Osteoblast (primary cell): ENCODE results near the gene RECQL5. TPM values are rescaled to one million over a fixed set of nuclear protein-coding genes. Genes with fewer than 3 reads are reported as not detected.

Experiments used
- DNase-seq: peaks from one replicate; pipeline ENCODE4 v3.0.0; 2011; ENCODE audit warnings: low spot score, mixed read lengths; ENCODE audit not compliant: insufficient read length; ENCODE audit errors: missing footprints
- H2AFZ ChIP-seq: 2 replicates; pipeline ENCODE4 v1.6.0; 2011; ENCODE audit warnings: mild to moderate bottlenecking, low read length
- H3K27ac ChIP-seq: 2 replicates; pipeline ENCODE4 v1.5.1; 2011; ENCODE audit warnings: mild to moderate bottlenecking, low read depth, low read length, moderate library complexity
- H3K27me3 ChIP-seq: 2 replicates; pipeline ENCODE4 v1.6.0; 2012; ENCODE audit warnings: mild to moderate bottlenecking, control low read depth, inconsistent platforms, low read length, moderate library complexity; ENCODE audit not compliant: insufficient read depth
- H3K36me3 ChIP-seq: 2 replicates; pipeline ENCODE4 v1.5.1; 2011; ENCODE audit warnings: mild to moderate bottlenecking, low read length, control low read depth, moderate library complexity; ENCODE audit not compliant: insufficient read depth
- H3K4me1 ChIP-seq: 2 replicates; pipeline ENCODE4 v1.5.1; 2011; ENCODE audit warnings: mild to moderate bottlenecking, low read length, control low read depth, moderate library complexity; ENCODE audit not compliant: insufficient read depth
- H3K4me2 ChIP-seq: 2 replicates; pipeline ENCODE4 v1.6.0; 2011; ENCODE audit warnings: mild to moderate bottlenecking, low read length; ENCODE audit not compliant: insufficient read depth
- H3K4me3 ChIP-seq: fragments of 200-600 bp; sonication (generic); 3 replicates; pipeline ENCODE4 v1.5.1; 2012; ENCODE audit warnings: mild to moderate bottlenecking, low read length, inconsistent platforms; ENCODE audit not compliant: insufficient read depth
- H3K79me2 ChIP-seq: 2 replicates; pipeline ENCODE4 v1.6.0; 2012; ENCODE audit warnings: mild to moderate bottlenecking, low read length, control low read depth, inconsistent platforms; ENCODE audit not compliant: insufficient read depth
- H3K9me3 ChIP-seq: 2 replicates; pipeline ENCODE4 v1.5.1; 2011; ENCODE audit warnings: low read depth, low read length, control low read depth
- H4K20me1 ChIP-seq: 2 replicates; pipeline ENCODE4 v1.6.0; 2012; ENCODE audit warnings: mild to moderate bottlenecking, low read length, control low read depth; ENCODE audit not compliant: insufficient read depth
- total RNA-seq: library from RNA; depleted of rRNA; stranded (reverse); fragments of >200 nt; gene quantifications from 2 replicates; pipeline ENCODE4 v1.2.3, GENCODE V29; 2012
- TF ChIP-seq, protein P1 (sequence below): IDR thresholded peaks from 2 replicates; pipeline ENCODE4 v1.5.1; 2011; ENCODE audit warnings: mild to moderate bottlenecking, low read depth, low read length, moderate library complexity; ENCODE audit errors: extremely low read depth

RECQL5 gene
- total RNA-seq, 1 donor, result 17.7 TPM

DNA sequence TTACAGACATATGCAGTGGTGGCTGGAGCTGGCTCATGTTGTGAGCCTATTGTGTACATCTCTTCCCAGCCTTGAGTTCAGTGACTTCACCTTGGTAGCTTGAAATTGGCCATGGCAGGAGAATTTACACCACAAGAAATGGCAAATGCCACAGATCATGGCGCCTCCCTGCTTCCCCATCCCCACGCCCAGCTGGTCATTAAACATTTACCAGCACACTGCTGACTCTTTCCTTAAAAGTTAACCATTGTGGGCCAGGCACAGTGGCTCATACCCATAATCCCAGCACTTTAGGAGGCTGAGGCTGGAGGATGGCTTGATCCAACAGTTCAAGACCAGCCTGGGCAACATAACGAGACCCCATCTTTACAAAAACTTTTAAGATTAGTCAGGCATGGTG is 31.7 kb upstream of the RECQL5 start:
- Histone ChIP-seq H3K36me3 (peaks cover 51% of the 10 kb centered on the region), H3K9me3 (no peaks in the 10 kb centered on the region), H3K4me3 (no peak overlapping the region), H3K27me3 (no peaks in the 10 kb centered on the region), H2AFZ (no peak overlapping the region), H3K4me2 (no peak overlapping the region), H3K79me2 (peaks cover 30% of the 10 kb centered on the region), H3K27ac (no peak overlapping the region), H3K4me1 (peaks cover 40% of the 10 kb centered on the region), H4K20me1 (no peaks in the 10 kb centered on the region)
- no peak for DNase-seq
- TF ChIP-seq, protein P1, sequence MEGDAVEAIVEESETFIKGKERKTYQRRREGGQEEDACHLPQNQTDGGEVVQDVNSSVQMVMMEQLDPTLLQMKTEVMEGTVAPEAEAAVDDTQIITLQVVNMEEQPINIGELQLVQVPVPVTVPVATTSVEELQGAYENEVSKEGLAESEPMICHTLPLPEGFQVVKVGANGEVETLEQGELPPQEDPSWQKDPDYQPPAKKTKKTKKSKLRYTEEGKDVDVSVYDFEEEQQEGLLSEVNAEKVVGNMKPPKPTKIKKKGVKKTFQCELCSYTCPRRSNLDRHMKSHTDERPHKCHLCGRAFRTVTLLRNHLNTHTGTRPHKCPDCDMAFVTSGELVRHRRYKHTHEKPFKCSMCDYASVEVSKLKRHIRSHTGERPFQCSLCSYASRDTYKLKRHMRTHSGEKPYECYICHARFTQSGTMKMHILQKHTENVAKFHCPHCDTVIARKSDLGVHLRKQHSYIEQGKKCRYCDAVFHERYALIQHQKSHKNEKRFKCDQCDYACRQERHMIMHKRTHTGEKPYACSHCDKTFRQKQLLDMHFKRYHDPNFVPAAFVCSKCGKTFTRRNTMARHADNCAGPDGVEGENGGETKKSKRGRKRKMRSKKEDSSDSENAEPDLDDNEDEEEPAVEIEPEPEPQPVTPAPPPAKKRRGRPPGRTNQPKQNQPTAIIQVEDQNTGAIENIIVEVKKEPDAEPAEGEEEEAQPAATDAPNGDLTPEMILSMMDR, result no peak

DNA sequence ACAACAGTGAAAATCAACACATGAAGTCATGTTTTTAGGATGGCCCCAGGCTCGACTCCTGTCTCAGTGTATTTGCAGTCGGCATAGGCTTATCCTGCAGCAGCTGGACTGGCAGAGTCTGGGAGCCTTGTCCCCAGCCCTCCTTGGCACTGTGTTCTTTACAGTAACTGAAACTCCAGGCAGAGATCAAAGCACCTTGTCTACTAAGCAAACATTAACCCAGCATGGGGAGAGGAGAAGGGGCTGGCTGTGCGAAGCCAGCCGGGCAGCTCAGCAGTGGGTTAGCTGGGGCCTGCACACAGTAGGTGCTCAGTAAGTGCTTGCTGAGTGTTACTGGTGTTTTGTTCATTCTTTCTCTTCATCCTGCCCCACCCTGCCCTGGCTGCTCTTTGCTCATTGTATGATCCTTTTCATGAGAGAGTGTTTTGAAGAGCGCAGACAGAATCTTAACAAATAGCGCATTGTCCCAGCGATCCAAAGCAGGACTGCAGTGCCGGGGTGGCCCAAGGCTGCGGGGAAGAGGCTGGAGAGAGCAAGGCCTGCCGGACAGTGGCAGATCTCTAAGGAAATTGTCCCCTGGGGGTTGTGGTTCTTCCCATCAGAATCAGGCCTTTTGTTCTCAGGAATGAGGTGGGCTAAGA is 30.8 kb upstream of the RECQL5 start:
- H3K79me2 ChIP-seq, result peaks cover 30% of the 10 kb centered on the region
- peaks cover 42% of the 10 kb centered on the region for H3K36me3 ChIP-seq

DNA sequence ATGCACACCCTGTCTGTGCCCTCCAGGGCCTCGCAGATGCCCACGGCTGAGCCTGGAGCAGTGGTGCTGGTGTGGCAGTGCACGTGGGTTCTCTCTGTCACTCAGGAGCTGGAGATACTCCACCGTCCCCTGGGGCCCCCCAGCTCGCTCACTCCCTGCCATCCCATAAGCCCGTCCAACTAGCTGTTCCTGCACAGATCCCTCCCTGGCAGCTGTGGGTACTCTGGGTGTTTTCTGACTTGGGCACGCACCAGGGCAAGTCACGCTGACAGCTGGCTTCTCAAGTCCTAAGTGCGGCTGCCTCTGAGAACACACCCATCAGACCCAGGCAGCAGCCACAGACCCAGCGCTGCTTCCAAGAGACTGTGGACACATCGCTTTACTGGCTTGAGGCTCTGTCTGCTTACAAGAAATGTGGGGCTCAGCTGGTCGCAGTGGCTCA is 28.9 kb upstream of the RECQL5 start:
- H3K36me3 ChIP-seq, result peaks cover 23% of the 10 kb centered on the region
- peaks cover 15% of the 10 kb centered on the region for H4K20me1 ChIP-seq
- no peak overlapping the region for H3K27ac ChIP-seq
- H3K79me2 ChIP-seq, result peaks cover 42% of the 10 kb centered on the region
- no peak overlapping the region for H2AFZ ChIP-seq
- H3K4me3 ChIP-seq, result no peak overlapping the region
- TF ChIP-seq, protein P1, result no peak
- H3K9me3 ChIP-seq, result no peaks in the 10 kb centered on the region
- no peak for DNase-seq
- H3K27me3 ChIP-seq, result no peaks in the 10 kb centered on the region
- peaks cover 65% of the 10 kb centered on the region for H3K4me1 ChIP-seq
- no peak overlapping the region for H3K4me2 ChIP-seq

More for the DNA sequence above, 30.8 kb upstream of the RECQL5 start:
- H3K4me1 ChIP-seq, result peaks cover 49% of the 10 kb centered on the region
- no peak for DNase-seq
- H4K20me1 ChIP-seq, result peaks cover 6% of the 10 kb centered on the region
- H2AFZ ChIP-seq, result no peak overlapping the region
- H3K27ac ChIP-seq, result no peak overlapping the region
- H3K4me2 ChIP-seq, result no peak overlapping the region
- H3K9me3 ChIP-seq, result no peaks in the 10 kb centered on the region
- no peak overlapping the region for H3K4me3 ChIP-seq
- H3K27me3 ChIP-seq, result no peaks in the 10 kb centered on the region
- TF ChIP-seq, protein P1, result no peak

DNA sequence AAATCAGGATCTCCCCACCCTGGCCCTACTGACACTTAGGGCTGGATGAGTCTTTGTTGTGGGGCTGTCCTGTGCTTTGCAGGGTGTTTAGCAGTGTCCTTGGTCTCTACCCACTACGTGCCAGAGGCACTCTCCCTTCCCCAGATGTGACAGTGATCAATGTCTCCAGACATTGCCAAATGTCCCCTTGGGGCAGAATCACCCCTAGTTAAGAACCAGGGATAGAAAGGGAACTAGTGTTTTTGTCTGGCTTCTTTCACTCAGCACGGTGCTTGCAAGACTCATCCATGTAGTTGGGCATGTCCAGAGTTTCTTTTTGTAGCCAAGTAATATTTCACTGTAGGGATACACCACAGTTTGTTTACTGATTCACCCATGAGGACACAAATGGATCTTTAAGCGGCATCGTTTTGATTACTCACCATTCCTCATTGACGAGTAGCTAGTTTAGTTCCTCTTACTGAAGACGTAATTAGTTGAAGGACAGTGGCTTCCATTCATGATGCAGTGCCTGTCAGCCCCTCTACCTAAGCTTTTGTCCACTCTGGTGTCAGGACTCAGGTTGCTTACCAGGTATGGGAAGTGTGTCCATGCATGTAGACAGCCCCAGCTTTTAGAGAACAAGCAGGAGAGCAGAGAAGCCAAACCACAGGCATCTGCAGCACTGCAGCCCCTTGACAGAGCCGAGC is 28.3 kb upstream of the RECQL5 start:
- H3K4me1 ChIP-seq, result peaks cover 63% of the 10 kb centered on the region
- H3K27me3 ChIP-seq, result no peaks in the 10 kb centered on the region
- H4K20me1 ChIP-seq, result peaks cover 17% of the 10 kb centered on the region
- no peak overlapping the region for H2AFZ ChIP-seq
- H3K79me2 ChIP-seq, result peaks cover 48% of the 10 kb centered on the region
- H3K36me3 ChIP-seq, result peaks cover 20% of the 10 kb centered on the region
- H3K27ac ChIP-seq, result peak overlapping the region; percentile 20
- no peak overlapping the region for H3K4me3 ChIP-seq
- H3K9me3 ChIP-seq, result no peaks in the 10 kb centered on the region
- no peak overlapping the region for H3K4me2 ChIP-seq
- TF ChIP-seq, protein P1, result no peak
- DNase-seq, result no peak
